Epidermal melanocyte (primary cell): ENCODE results near the gene GALNT2.

ENCODE experiments used
- DNase-seq: peaks from one replicate; pipeline ENCODE4 v3.0.0; 2011; ENCODE audit warnings: low spot score; ENCODE audit not compliant: insufficient read length

The GALNT2 gene

DNA sequence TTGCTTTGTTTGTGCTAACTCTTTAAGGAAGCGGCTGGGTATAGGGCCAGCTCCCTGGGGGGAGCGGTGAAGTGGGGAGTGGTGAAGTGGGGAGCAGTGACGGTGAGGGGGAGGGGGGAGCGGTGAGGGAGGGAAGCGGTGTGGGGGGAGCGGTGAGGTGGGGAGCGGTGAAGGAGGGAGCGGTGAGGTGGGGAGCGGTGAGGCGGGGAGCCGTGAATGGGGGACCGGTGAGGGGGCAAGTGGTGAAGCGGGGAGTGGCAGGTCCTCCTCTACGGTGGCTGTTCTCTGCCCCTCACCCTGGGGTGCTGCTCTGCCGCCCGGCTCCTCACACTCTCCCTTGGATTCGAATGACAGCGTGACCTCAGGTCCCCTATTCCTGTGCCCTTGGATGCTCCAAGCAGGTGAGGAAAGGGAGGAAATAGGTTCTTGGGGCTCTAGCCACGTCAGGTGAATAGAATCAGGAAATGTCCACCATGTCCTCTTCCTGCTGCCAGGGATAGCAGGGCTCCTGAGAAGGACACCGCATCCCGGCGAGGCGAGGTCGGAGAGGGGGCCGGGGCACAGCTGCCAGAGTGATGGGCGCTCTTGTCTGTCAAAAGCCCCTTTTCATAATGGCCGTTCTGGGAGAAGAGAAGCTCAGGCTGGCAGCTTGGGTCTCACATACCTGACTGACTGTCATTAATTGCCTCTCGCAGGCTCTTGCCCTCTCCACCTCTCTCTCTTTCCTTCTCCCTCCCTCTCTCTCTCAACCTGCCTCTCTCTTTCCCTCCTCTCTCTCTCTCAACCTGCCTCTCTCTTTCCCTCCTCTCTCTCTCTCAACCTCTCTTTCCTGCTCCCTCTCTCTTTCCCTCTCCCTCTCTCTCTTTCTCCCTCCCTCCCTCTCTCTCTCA, 224.9 kb downstream of the GALNT2 start:
- DNase-seq: no peak

DNA sequence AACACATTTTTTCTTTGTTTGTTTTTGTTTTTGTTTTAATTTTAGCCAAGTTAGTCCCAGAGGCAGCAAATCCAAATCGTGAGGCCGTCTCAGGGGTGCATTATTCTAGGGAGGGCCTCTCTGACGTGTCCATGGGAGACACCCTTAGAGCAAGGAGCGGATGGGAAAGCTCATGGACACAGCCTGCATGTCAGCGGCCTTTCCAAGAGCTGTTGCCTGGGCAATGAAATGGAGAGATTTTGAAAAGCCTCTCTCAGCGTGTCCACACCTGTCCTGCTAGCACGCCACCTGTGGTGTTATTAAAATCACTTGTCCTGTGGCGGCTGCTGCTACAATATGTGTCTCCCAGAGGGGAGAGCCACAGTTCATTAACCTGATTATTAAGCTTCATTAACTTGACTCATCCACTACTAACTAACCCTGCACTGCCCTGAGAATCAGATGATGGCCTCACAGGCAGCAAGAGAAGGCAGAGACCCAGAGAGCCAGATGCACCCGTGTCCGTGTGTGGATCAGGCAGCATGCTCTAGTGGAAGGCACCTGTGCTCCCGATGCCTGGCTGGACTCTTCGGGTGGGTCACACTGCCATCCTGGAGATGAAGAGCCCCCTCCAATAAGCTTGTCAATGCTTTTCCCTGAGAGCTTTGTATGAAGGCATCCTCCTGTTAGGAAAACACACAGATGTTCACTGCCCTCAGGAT, 225.8 kb downstream of the GALNT2 start:
- DNase-seq: no peak

DNA sequence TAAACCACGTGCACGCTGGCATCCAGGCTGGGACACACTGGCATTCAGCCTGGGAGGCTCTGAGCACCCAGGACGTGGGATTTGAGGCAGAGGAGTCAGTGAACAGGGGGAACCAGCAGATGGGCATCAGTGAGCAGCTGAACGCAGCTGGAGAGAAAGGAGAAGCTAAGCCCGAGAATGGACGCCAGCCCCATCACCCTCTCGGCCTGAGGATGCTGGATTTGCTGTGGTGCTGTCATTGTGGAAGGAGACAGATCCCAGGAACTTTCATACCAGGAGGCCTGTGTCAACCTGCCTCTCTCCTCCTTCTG, 226.3 kb downstream of the GALNT2 start:
- DNase-seq: no peak

DNA sequence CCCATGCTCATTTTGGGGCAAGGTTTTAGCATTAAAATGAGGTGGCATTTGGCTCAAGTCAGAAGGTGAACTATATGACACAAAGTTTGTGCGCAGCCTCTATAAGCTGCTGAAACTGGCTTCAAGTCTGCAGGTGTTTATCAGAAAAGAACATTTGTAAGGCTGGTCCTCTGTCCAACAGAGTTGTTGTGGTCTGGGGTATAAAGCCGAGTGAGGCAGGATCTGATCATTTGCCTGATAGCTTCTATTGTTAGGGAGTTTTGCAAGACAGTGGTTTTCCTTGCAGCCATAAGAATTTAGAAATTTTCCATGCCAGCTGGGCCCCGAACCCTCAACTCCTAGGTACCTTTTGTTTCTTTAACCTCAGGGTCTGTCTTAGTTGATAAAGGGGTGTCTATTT, 228.3 kb downstream of the GALNT2 start:
- no peak for DNase-seq

DNA sequence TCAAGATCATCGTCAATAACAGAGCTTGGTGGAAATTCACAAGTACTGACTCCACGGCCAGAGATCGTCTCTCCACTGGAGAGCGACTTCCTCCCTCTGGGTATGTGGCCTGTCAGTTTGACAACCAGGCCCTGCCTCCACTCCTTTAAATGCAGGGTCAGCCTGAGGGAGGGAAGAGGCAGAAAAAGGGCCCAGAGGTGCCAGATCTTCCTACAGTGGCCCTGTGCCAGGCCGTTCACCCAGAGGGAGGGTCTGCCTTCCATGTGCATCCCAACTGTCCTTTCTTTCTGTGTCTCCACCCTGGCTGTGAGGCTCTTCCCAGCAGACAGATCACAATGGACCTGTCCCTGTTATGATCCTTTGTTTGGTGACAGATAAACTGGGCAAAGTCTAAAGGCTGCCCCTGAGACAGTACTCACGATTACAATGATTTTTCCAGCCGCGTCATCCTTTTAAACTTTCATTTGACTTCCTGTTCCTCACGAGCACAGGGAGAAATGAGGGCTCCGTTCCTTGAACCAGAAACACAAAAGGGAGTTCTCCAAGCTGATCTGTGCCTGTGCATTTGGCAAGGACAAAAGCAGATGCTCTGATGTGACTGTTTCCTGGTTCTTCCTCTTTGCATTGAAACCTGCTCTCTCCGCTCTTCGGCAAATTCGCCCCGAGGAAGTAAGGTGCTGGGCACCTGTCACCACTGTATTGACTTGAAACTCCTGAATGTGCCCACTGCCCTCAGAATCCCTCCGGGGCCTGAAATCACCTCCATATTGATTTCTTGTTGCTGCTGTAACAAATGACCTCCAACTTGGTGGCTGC, 232.4 kb downstream of the GALNT2 start:
- no peak for DNase-seq

DNA sequence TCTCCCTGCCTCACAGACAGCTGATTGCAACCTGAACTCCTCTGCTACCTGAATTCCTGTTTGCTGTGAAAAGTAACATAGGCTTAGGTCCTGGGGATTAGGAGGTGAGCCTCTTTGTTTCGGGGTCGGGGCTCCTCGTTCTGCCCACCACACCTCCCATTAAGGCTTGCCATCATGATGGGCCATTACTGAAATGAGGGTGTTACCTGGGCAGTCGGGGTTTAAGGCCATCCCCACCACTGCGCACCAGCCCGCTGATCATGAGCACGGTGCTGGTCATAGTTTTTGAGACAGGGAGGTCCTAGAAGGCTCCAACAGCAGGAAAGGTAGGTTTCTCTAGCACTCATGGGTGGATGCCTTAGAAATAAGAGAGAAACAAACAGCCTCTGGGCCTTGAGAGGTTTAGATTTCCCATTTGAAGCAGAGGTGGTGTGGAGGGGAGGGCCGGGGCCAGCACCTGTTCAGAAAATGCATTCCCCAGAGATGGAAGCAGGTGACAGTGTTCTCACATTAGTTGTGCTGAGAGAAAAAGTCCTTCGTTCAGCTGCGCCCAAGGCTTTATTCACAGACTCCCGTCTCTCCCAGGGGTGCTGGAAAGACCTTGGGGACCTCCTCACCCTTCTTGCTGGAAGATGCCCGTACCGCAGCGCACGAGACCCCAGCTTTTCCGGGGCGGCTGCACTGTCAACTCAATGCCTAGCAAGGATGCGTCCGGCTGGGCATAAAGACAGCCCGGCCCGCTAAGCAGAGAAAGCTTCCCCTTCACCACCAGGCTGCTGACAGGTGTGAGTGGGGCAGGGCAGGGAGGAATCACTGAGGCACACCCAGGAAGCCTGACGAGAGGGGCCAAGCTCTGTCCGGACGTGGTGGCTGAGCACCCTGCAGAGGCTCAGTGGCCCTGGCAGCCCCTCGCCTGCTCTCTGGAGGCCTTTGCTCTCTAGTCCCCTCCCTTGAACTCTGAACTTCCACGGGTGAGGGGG, 233.6 kb downstream of the GALNT2 start:
- DNase-seq: no peak

DNA sequence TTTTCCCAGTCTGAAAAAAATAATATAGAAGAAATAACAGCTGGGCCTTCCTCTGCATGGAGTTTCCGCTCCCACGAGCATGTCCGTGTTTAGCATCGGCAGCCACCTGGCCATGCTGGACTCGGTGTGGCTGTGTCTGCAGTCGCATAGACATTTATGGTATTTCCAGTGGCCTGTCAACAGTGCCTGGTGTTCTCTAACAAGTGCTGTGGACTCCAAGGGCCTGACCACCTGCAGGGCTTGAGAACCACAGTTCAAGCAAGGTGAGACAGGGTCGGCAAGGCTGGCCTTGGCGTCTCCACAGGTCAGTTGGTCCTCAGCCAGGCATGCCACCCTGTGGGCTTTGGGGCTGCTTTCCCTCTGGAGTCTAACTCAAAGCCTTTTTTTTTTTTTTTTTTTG, 234.3 kb downstream of the GALNT2 start:
- DNase-seq: no peak

DNA sequence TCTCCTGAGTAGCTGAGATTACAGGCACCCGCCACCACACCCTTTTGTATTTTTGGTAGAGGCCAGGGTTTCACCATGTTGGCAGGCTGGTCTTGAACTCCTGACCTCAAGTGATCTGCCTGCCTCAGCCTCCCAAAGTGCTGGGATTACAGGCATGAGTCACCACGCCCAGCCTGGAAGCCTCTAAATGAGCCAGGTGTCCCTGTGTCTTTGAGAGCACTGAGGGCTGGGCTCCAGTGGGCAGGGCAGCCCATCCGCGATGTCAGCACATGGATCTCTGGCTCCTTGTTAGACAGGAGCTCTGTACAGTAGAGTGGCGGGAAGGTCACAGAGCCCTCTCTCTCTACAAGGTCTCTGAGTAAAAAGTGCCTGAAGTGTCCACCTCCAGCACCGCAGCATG, 234.8 kb downstream of the GALNT2 start:
- DNase-seq: no peak

DNA sequence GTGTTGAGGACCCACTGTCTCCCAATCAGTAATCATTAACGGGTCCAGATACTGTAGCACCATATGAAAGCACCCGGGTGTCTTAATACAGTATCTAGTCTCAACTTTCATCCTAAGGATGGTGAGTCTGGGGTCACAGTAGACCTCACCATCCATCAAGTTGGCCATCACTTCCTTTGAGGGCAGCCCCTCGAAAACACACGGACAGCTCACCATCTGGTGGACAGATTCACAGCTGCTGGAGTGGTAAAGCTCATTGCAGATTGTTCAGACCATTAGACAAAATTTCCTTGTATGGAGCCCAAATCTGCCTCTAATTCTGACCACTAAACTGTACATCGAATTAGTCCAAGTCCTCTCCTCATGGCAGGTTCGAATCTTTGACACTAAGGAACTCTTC, 236.0 kb downstream of the GALNT2 start:
- no peak for DNase-seq

DNA sequence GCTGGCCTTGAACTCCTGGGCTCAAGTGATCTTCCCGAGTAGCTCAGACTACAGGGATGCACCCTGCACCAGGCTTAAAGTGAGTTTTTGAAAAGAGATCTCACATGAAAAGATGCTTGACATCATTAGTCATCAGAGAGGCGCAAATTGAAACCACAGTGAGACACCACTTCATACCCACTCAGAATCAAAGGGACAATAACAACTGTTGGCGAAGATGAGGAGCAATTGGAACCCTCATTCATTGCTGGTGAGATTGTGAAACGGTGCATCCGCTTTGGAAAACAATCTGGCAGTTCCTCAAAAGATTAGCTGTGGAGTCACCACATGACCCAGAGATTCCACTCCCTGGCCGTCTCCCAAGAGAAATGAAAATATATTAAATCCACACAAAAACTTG, 236.8 kb downstream of the GALNT2 start:
- no peak for DNase-seq

DNA sequence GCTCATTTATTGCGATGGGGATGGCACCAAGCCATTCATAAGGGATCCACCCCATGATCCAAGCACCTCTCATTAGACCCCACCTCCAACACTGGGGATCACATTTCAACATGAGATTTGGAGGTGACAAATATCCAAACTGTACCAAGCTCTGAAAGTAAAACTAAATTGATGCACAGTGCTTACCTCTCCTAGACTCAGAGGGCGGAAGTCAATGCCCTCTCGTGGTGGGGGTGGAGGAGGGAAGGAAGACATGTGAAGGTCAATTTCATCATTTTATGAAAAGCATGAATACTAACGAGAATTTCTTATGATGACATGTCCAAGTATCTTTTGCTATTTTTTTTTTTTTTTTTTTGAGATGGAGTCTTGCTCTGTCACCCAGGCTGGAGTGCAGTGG, 239.1 kb downstream of the GALNT2 start:
- no peak for DNase-seq

DNA sequence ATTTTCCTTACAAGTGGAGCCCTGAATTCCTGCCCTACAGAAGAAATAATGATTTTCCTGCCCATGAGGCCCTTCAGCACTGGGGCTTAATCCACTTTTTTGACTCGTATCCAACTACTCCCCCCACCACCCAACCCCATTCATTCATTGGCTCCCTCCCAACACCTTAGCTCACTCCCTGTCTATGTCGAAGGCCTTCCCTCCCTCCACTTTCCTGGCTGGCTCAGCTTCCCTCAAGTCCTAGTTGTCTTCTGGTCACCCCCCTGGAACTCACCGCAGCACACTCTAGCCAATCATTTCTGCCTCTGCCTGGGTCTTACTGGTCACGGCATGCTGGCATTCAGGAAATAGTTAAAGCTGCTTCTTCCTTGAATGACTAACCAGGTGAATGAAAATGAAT, 240.2 kb downstream of the GALNT2 start:
- DNase-seq: no peak

DNA sequence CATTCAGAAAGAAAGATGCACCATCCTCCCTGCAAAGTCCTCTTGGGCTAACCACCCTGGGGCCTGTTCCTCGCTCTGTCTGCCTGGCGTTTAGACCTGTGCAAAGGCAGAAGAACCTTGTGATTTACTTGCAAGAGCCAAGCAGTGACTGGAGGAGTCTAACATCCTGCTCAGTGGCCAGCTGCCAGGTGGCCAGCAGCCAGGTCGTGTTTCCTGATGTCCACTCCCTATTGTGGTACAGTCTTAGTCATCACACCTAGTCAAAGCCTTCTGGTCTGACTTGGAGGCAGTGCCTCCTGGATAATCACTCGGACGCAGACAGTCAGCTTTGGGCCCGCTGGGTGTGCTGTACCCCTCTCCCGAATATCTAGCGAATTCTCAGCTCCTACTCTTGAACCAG, 241.0 kb downstream of the GALNT2 start:
- no peak for DNase-seq

DNA sequence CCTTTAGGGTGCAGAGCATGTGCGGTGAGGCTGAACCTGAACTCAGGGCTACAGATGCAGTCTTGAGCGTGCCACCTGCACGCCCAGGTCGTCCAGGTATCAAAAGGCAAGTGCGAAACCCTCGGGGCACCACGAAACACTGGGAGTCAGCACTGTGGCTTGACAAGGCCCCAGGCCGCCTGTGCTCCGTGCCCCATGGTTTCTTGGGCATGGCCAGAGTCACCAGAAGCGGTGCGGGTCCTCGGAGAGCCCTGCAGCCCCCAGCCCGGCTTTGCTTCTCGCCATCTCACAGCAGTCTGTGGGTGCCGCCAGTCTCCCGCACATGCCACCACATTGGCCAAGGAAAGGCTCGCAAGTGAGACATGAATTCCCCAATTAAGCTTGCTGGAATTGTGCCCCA, 241.8 kb downstream of the GALNT2 start:
- DNase-seq: no peak

DNA sequence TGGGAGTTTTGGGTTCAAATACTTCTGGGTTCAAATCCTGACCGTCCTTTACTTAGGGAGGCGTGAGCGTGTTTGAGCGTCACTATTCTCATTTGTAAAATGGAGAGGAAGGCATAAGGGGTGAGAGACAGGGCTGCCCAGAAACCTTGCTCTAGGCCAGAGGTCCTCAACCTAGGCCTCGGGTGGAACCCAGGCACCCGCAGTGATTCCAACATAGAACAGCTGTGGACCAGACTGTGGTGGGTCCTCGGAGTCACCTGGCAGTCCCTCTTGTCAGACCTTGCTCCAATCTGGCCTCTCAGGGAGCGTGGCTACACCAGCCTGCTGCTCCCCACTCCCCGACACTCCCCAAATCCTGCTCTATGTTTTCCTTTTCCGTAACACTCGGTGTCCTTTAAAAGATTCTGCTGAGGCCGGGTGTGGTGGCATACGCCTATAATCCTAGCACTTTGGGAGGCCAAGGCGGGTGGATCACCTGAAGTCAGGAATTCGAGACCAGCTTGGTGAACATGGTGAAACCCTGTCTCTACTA, 242.7 kb downstream of the GALNT2 start:
- no peak for DNase-seq

DNA sequence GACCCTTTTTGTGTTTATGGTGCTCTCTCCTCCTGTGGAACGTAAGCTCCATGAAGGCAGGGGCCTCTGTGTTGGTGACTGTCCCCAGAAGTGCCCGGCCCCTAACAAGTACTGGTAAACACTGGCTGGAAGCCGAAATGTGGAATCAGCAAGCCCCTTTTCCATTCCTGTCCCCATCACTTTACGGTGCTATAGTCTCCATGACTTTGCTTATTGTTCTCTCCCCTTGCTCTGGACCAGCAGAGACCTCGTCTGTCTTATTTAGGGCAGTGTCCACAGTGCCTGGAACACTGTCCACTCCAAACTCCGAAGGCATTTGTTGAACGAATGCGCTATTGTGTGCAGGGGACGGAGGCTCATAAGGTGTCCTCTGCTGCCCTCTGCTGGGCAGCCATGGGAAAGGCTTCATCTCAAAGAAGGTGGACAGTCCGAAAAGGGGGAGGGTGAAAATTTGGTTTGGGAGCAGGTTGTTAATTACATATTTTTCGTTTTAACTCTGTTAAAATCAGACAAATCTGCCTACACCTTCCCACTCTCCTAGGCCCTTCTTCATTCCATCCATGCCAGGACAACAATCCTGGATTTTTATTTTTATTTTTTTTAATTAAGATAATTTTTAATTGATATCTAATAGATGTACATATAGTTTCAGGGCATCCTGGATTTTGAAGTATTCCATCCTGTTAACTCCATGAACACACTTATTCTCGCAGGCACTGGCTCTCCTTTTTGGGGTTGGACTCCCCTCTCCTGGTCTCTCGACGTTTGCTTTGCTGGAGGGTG, 243.5 kb downstream of the GALNT2 start:
- DNase-seq: peak; percentile 90

DNA sequence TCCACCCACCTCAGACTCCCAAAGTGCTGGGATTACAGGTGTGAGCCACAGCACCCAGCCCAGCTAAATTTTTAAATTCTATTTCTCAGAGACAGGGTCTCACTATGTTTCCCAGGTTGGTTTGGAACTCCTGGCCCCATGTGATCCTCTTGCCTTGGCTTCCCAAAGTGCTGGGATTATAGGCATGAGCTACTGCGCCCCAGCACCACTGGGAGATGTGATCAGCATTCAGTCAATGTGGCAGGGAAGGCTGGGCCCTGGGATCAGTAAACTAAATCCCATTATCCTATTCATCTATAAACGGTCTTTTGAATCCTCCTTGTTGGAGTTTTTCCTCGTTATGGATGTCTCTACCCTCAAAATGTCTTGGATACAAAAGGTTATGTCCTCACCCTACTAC, 245.6 kb downstream of the GALNT2 start:
- DNase-seq: no peak

DNA sequence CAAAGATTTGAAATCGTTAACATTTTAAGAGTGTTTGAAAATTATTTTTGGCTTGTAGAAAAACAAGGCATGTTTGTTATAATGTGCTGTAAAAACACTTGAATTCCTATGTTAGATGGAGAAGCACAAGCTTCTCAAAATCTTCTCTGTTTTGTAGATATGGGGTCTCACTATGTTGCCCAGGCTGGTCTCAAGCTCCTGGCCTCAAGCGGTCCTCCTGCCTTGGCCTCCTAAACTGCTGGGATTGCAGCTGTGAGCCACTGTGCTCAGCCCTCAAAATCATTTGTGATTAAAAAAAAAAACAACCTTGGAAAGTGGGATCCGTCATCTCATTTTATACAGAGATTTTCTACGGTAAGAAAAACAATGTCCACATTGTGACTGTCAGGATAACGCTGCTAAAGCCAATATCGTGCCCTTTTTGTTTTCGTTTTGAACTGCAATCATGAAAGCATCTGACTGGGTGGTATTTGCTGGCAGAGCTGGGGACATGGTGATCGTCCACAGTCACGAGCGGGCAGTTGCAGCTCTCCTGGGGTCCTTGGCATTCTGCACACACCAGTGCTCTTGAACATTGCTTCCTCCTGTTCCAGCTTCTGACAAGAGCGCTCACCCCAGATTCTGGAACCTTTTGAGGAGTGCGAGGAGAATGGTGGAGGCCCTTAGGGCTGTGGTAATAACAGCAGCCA, 246.6 kb downstream of the GALNT2 start:
- no peak for DNase-seq

DNA sequence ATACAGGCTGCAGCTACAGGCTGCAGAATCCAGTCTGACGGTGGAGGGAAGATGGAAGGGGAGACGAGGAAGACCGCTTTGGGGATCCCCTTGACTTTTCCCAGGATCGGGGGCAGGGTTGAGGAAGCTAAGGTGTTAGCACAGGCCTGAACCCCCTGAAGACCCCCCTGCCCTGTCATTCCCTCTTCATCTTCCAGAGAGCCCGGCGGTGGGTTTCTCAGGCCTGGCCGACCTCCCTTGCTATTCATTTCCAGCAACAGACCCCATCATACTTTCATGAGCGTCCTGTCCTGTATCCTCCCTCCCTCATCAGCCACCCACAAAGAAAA, 247.1 kb downstream of the GALNT2 start:
- no peak for DNase-seq

DNA sequence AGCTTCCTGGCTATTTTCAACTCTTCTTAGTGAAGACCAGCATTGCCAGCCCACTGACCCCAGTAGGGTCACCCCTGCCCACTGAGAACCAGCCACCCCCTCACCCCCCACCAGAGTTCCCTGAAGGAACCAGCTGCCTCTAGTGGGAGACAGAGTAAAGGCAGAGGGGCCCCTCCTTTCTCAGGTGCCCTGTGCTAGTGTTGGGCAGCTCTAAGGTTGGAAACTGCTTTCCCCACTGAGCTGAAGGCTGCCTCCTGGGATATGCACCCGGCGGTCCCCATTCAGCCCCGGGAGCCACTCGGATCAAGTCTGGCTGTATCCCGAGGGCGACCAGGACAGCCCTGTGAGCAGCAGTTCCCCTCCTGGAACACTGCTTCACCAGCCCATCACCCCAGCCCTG, 248.1 kb downstream of the GALNT2 start:
- DNase-seq: no peak
